TTC549 (cell line): ENCODE results near the gene CFAP251.
"Not testable (repeated sequence)": the region's sequence is repeated elsewhere in the genome, so short reads cannot be mapped to it uniquely, and the experiment has no call there.

Experiments used
- FAIRE-seq: peaks from 2 replicates; lab custom pipeline; 2012; peaks lifted over from hg19 to GRCh38; lab: Jason Lieb, UNC

Gene CFAP251

DNA sequence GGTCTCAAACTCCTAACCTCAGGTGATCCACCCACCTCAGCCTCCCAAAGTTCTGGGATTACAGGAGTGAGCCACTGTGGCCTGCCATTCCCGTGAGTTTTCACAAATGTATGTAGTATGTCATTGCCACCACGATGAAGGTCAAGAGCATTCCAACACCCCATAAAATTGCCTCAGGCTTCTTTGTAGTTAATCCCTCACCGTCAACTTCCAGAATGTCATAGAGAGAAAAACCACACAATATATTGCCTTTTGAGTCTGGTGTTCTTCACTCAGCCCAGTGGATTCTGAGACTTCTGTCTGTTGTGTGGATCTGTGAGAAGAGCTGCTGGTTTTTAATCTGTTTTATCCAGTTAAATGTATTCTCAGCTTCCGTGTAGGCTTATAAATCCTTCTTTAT is 12.6 kb upstream of the CFAP251 start:
- FAIRE-seq: no peak

DNA sequence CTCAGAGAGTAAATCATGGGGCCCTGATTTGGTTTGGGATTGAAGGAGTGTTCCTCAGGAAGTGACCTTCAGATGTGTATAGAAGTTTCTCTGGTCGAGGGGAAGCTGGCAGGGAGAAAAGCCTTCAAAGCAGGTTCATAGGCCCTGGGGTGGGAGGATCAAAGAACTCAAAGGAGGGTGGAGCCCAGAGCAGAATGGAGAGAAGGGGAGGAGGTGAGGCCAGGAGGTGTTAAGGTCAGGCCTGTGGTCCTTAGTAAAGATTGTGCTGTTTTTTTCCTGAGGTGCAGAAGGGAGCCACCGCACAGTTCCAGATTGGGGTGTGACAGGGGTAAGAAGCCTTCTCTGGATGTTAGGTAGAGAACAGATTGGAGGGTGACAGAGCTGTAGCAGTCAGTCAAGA is 9.7 kb upstream of the CFAP251 start:
- no peak for FAIRE-seq

GRCh38 chr12:121911824-121912585 is 6.4 kb upstream of the CFAP251 start:
- FAIRE-seq: no peak

- FAIRE-seq: no peak
Measured at GRCh38 chr12:121915841-121916321, 2.5 kb upstream of the CFAP251 start.

DNA sequence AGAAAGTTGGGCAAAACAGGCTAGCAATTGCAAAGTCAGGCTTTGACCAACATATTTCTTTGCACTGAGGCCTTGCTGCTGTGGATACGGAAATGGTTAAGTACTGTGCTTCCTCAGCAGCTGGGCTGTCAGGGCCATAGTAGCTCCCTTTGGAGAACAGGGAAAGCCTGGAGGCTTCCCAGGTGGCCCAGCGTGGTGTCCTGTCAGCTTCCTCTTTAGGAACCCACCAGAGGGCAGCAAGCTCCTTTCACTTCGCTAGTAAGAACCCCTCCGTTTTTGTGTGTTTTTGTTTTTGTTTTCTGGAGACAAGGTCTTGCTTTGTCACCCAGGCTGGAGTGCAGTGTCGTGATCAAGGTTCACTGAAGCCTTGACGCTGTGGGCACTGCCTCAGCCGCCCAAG is 1.7 kb upstream of the CFAP251 start:
- no peak for FAIRE-seq

- FAIRE-seq: no peak
Measured at GRCh38 chr12:121918679-121919038, 267 bp downstream of the CFAP251 start.

- no peak for FAIRE-seq
Measured at GRCh38 chr12:121921066-121921465, 2.7 kb downstream of the CFAP251 start.

- no peak for FAIRE-seq
Measured at GRCh38 chr12:121925358-121925695, 6.9 kb downstream of the CFAP251 start.

GRCh38 chr12:121926874-121927706 is 8.7 kb downstream of the CFAP251 start:
- no peak for FAIRE-seq

DNA sequence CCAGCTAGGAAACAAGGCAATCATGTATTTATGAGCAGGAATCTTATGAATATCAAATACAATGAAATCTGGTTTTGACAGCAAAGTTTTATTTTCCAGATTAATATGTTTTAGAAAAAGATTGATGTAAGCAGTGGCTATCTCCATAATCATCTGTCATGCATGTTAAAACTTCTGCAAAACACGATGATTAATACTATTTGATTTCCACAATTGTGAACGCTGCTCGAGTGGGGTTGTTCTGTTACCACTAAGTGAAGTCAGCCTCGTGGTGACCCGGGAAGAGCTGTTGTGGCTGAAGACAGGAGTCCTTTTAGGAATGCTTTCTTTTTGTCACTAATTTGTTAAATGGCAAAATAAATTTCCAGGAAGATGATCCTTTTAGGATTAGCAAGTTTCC is 9.4 kb downstream of the CFAP251 start:
- FAIRE-seq: no peak

DNA sequence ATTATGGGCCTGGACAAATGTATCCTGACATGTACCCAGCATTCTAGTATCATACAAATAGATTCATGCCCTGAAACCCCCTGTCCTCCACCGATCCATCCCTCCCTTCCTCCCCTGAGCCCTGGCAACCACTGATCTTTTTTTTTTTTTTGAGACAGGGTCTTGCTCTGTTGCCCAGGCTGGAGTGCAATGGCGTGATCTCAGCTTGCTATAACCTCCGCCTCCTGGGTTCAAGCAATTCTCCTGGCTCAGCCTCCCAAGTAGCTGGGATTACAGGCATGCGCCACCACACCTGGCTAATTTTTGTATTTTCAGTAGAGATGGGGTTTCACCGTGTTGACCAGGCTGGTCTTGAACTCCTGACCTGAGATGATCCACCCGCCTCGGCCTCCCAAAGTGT is 11.2 kb downstream of the CFAP251 start:
- FAIRE-seq: not testable (repeated sequence)

- FAIRE-seq: no peak
Measured at GRCh38 chr12:121930862-121931261, 12.5 kb downstream of the CFAP251 start.

DNA sequence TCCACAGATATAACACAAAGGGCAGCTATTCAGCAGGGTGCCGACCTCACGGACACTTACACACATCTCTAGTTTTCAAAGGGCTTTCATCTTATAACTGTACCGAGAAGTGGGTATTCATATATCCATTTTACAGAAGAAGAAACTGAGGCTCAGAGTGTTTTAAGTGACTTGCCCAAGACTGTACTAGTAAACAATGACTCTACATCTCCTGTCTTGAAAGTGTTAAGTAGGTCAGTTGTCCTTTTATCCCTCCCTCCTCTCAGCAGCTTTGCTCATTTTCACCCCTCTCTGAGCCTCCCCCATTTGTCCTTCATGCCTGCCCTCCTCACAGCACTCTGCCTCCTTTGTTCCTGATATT is 13.8 kb downstream of the CFAP251 start:
- FAIRE-seq: no peak

DNA sequence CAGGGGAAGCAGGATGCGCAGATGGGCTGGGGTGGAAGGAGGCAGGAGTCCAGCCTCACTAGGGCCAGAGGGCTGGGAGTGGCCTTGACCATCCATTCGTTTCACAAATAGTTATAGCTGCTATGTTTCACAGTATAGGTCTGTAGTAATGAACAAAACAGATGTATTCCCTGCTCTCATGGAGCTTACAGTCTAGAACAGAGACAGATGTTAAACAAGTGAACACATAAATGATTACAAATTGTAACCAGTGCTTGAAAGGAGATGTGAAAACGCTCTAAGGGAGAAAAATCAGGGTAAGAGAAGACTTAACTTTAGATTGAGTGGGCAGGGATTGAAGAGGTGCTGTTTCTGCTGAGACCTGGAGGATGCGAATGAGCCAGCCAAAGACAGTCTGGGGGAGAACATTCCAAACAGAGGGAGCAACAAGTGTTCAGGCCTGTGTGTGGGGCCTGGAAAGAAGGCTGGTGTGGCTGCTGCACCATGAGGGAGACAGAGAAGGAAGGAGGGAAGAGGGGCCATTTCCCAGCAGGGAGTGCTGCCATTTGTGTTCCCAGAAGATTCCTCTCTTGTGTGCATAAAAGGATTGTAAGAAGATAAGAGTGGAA is 14.6 kb downstream of the CFAP251 start:
- no peak for FAIRE-seq

DNA sequence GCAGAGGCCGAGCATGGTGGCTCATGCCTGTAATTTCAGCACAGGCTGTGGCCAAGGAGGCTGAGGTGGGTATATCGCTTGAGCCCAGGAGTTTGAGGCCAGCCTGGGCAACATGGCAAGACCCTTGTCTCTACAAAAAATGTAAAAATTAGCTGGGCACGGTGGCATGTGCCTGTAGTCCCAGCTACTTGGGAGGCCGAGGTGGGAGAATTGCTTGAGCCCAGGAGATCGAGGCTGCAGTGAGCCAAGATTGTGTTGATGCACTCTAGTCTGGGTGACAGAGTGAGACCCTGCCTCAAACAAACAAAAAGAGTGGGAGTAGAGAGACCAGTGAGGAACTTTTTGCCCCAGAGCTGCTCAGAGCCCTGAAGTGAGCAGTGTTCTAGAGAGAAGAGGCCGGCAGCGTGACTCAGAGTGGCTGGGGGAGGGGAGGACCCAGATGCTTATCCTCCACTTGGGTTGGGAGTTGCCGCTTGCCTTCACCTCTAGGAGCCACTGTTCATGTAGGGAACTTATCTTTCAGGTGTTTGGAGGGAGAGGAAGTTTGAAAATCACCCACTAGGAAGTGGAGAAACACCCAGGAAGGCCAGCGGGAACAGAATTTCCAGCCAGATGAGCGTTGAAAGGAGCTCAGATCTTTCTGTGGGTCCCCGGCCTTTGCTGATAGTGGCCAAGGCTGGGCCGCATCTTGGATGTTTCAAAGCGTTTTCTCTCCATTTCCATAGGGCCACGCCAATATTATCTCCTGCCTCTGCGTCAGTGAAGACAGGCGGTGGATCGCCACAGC is 15.3 kb downstream of the CFAP251 start:
- no peak for FAIRE-seq

DNA sequence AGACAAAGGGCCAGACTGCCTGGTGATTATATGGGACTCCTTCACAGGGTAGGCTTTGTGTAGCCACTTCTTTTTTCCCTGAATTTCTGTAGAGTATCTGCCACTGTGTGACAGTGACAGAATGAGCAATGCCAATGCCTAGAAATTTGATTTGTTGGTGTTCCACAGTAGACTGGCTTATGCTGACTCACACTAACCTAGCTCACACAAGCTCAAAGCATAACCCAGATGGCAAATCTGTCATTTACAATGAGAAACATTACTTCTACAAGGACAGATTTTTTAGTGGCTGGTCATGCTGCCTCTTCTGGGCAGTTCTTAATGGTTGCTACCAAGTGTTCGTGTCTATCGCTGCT is 15.9 kb downstream of the CFAP251 start:
- no peak for FAIRE-seq

GRCh38 chr12:121937654-121938053 is 19.3 kb downstream of the CFAP251 start:
- no peak for FAIRE-seq

GRCh38 chr12:121939186-121939585 is 20.8 kb downstream of the CFAP251 start:
- no peak for FAIRE-seq

DNA sequence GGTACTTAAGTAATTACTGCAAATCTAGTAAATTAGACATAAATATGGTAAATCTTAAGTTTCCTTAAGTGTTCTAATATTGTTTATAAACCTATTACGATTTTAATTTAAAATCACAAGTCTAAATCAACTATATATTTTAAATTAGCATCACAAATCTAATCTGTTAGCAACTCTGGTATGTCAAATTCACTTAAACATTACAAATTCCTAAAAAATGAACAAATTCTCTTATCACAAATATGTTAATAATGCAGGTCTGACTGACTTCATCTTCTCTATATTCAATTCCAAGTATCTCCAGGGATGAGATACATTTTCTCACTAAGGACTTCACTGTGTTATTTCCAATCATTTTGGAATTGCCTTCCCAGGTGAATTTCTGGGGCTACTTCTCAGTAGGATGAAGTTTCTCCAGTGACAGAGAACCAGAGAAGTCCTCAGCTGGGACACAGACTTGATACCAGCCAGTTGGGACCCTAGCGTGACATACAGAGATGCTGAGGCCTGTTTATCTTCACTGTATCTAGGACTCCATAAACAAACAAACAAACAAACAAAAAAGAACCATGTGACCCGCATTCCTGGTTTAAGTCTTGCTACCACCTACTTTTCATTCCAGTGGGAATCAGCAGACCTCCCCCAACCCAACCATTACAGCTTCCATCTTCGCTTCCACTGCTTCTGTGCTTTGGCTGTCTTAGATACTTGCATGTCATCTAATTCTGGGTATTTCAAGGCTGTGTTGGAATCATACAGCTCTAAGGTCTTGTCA is 21.8 kb downstream of the CFAP251 start:
- peak; percentile 3 for FAIRE-seq

- FAIRE-seq: no peak
Measured at GRCh38 chr12:121942145-121942718, 23.8 kb downstream of the CFAP251 start.

- FAIRE-seq: no peak
Measured at GRCh38 chr12:121943926-121944325, 25.5 kb downstream of the CFAP251 start.
